NCI-H1417 treated with DMSO at 0.1 percent for 48 hours (cell line): ENCODE results near the gene PIWIL4.
"Not testable (repeated sequence)": the region's sequence is repeated elsewhere in the genome, so short reads cannot be mapped to it uniquely, and the experiment has no call there.

Experiments used
- DNase-seq: peaks from one replicate; lab custom pipeline; 2025; lab: John Stamatoyannopoulos, UW

Gene PIWIL4

GRCh38 chr11:94585399-94585798 is 18.2 kb downstream of the PIWIL4 start:
- no peak for DNase-seq

- no peak for DNase-seq
Measured at GRCh38 chr11:94586546-94586945, 19.4 kb downstream of the PIWIL4 start.

- DNase-seq: no peak
Measured at GRCh38 chr11:94586978-94587377, 19.8 kb downstream of the PIWIL4 start.

GRCh38 chr11:94588366-94588942 is 21.3 kb downstream of the PIWIL4 start:
- DNase-seq: no peak

- no peak for DNase-seq
Measured at GRCh38 chr11:94590352-94591041, 23.3 kb downstream of the PIWIL4 start.

- no peak for DNase-seq
Measured at GRCh38 chr11:94593030-94593429, 25.9 kb downstream of the PIWIL4 start.

- DNase-seq: no peak
Measured at GRCh38 chr11:94595076-94595475, 27.9 kb downstream of the PIWIL4 start.

GRCh38 chr11:94597896-94598295 is 30.7 kb downstream of the PIWIL4 start:
- DNase-seq: no peak

GRCh38 chr11:94599510-94599909 is 32.3 kb downstream of the PIWIL4 start:
- no peak for DNase-seq

- DNase-seq: no peak
Measured at GRCh38 chr11:94602430-94603372, 35.5 kb downstream of the PIWIL4 start.

GRCh38 chr11:94603587-94603986 is 36.4 kb downstream of the PIWIL4 start:
- no peak for DNase-seq

- no peak for DNase-seq
Measured at GRCh38 chr11:94604482-94604881, 37.3 kb downstream of the PIWIL4 start.

- DNase-seq: no peak
Measured at GRCh38 chr11:94613120-94613519, 46.0 kb downstream of the PIWIL4 start.

GRCh38 chr11:94623120-94623735 is 56.1 kb downstream of the PIWIL4 start:
- peak; percentile 65 for DNase-seq

- not testable (repeated sequence) for DNase-seq
Measured at GRCh38 chr11:94625422-94625821, 58.3 kb downstream of the PIWIL4 start.

GRCh38 chr11:94627003-94627560 is 59.9 kb downstream of the PIWIL4 start:
- not testable (repeated sequence) for DNase-seq

- no peak for DNase-seq
Measured at GRCh38 chr11:94629741-94630140, 62.6 kb downstream of the PIWIL4 start.

GRCh38 chr11:94630221-94630620 is 63.1 kb downstream of the PIWIL4 start:
- no peak for DNase-seq

GRCh38 chr11:94632356-94632755 is 65.2 kb downstream of the PIWIL4 start:
- no peak for DNase-seq

- no peak for DNase-seq
Measured at GRCh38 chr11:94635072-94635471, 67.9 kb downstream of the PIWIL4 start.

GRCh38 chr11:94636388-94636949 is 69.3 kb downstream of the PIWIL4 start:
- DNase-seq: no peak
